ENCODE measurements around the gene OXCT1.

The OXCT1 gene

GRCh38 chr5:41695920-41696582, 174.2 kb downstream of the OXCT1 start:
- DNase-seq = no peak

GRCh38 chr5:41686767-41687166, 183.5 kb downstream of the OXCT1 start:
- DNase-seq = no peak

GRCh38 chr5:41686191-41686590, 184.0 kb downstream of the OXCT1 start:
- DNase-seq = no peak

- no peak for DNase-seq
Measured at GRCh38 chr5:41683181-41683580, 187.0 kb downstream of the OXCT1 start.

GRCh38 chr5:41682641-41683040, 187.6 kb downstream of the OXCT1 start:
- no peak for DNase-seq

GRCh38 chr5:41681840-41682239, 188.4 kb downstream of the OXCT1 start:
- DNase-seq = no peak
